Activated CD8-positive, alpha-beta memory T cell treated with anti-CD3 and anti-CD28 coated beads, Interleukin-2, amount 50 U/mL, for 48 hours (primary cell): Measurements from ENCODE around the gene KRTAP5-4.
"Not testable (repeated sequence)": the region's sequence is repeated elsewhere in the genome, so short reads cannot be mapped to it uniquely, and the experiment has no call there.

Experiments used
- DNase-seq: peaks from one replicate; pipeline ENCODE4 v3.0.0-alpha.2; 2020

The KRTAP5-4 gene

GRCh38 chr11:1636291-1636950, 14.5 kb upstream of the KRTAP5-4 start:
- no peak for DNase-seq

GRCh38 chr11:1633864-1634263, 11.9 kb upstream of the KRTAP5-4 start:
- no peak for DNase-seq

GRCh38 chr11:1632053-1632714, 10.2 kb upstream of the KRTAP5-4 start:
- DNase-seq: no peak

- no peak for DNase-seq
Measured at GRCh38 chr11:1631066-1631568, 9.2 kb upstream of the KRTAP5-4 start.

GRCh38 chr11:1630271-1630670, 8.3 kb upstream of the KRTAP5-4 start:
- DNase-seq: no peak

DNA sequence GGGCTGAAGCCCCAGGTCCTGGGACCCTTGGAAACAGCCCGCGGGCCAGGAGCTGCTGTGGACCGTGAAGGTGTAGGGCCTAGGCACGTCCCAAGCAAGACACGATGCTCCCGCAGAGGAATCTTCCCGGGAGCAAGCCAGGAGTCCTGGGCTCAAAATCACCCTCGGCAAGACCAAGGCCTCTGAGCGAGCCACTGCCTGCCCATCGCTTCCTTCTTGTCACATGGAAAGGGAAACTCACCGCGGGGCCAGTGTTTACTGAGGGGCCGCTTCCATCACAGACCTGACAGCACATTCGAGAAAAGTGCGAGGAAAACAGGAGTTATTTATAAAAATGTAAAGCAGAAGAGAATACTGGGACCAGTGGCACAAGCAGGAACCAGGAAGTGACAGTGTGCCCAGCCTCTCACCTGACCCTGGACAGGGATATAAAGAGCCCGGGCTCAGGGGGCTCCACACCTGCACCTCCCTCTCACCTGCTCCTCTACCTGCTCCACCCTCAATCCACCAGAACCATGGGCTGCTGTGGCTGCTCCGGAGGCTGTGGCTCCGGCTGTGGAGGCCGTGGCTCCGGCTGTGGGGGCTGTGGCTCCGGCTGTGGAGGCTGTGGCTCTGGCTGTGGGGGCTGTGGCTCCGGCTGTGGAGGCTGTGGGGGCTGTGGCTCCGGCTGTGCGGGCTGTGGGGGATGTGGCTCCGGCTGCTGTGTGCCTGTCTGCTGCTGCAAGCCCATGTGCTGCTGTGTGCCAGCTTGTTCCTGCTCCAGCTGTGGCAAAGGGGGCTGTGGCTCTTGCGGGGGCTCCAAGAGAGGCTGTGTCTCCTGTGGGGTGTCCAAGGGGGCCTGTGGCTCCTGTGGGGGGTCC, 7.6 kb upstream of the KRTAP5-4 start, which contains the start of gene KRTAP5-5:
KRTAP5-5 (plus strand) TSS at position 450 of the 860 bp plus-strand sequence; CDS start at position 516, 66 bp downstream.
- DNase-seq: no peak

- peak; percentile 90 for DNase-seq
Measured at GRCh38 chr11:1628506-1629325, 6.8 kb upstream of the KRTAP5-4 start.

DNA sequence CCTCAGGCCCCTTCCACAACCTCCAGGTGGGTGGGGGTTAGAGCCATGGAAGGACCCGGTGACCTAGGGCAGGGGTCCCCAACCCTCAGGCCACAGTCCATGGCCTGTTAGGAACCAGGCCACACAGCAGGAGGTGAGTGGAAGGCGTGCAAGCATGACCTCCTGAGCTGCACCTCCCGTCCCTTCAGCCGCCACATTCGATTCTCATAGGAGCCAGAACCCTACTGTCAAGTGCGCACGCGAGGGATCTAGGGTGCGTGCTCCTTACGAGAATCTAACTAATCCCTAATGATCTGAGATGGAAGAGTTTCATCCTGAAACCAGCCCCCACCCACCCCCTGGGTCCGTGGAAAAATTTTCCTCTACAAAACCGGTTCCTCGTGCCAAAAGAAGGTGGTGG, 3.6 kb upstream of the KRTAP5-4 start:
- no peak for DNase-seq

- no peak for DNase-seq
Measured at GRCh38 chr11:1624621-1625020, 2.7 kb upstream of the KRTAP5-4 start.

GRCh38 chr11:1623716-1624115, 1.8 kb upstream of the KRTAP5-4 start:
- DNase-seq: no peak

- no peak for DNase-seq
Measured at GRCh38 chr11:1619449-1619848, 2.5 kb downstream of the KRTAP5-4 start.

DNA sequence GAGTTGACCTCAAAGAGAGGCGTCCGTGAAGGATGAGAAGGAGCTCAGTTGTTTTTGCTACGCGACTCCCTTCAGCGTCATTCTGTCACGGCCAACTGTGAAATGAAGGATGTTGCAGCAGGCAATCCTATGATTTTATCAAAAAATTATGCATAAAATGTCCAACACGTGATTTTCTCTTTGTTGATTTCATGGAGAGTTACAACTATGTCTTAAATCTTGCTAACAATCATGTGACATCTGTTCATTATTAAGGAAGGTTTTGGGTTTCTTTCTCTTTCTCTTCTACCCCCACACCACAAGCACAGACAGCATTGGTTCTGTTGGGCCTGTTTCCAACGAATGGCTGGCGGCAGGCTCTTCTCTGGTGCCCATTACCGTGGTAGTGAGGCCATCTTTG, 3.7 kb downstream of the KRTAP5-4 start:
- no peak for DNase-seq

GRCh38 chr11:1608363-1608762, 13.6 kb downstream of the KRTAP5-4 start, which contains the start of gene KRTAP5-3:
TSS of gene KRTAP5-3 (minus strand) at chr11:1608463. CDS start at chr11:1608385, 78 bp downstream.
- DNase-seq: no peak

- not testable (repeated sequence) for DNase-seq
Measured at GRCh38 chr11:1607901-1608300, 14.0 kb downstream of the KRTAP5-4 start.

DNA sequence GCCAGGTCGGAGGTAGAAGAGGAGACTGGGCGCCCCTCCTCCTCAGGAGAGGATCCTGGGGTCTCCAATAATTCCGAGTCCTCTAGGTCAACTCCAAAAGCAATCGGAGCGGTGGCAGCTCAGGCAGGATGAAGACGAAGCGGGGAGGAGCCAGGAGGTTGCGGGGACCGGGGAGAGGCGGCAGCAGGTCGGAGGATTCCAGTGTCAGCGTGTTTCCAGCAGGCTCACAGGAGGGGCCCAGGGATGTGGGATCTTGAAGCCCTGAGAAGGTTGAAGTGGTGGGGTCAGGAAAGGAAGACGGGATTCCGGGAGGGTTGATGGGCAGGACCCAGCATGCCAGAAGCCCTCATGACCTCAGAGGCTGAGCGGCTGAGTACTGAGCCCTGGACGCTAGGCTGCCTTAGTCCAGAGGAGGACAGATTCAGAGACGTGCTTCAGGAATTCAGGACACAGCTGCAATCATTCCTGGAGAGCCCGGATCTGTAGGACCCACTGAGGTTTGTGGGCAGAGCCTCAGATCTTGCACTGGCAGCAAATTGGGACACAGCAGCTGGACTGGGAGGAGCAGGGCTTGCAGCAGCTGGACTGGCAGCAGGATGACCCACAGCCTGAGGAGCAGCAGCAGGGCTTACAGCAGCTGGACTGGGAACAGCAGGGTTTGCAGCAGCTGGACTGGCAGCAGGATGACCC, 14.6 kb downstream of the KRTAP5-4 start:
- DNase-seq: not testable (repeated sequence)

- DNase-seq: not testable (repeated sequence)
Measured at GRCh38 chr11:1605923-1606322, 16.0 kb downstream of the KRTAP5-4 start.

DNA sequence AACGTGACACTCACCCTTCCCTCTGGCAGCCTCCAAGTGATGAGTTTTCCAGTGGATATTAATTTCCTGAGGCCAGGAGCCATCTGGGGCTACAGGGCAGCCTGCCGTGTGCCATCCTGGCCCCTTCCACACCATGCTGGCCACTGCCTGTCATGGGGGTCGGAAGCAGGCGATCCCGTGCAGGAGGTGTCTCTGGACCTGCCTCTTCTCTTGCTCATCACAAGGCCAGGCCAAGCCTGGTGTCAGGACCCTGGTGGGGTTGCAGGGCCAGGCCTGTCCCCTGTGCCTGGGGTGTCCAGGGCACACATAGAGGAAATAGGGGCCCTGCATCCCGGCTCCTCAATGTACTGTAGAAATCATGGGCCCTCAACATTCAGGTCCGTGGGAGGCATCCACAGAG, 17.2 kb downstream of the KRTAP5-4 start:
- no peak for DNase-seq

DNA sequence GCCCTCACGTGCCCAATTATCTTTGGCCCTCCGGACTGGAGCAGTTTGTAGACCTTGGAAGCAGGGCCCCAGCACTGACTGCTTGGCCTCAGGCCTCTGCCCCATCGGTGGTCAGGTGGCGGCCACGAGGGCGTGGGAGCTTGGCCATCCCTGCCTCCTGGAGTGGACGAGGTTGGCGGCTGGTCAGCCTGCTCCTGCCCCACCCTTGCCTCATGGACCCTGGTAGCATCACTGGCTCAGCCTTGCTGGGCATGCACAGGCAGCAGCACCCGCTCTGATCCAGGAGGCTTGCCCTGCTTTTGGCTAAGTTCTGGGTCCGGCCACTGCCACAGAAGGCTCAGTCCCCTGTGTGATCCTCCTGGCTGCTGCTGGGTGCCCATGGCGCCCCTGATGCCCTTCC, 17.8 kb downstream of the KRTAP5-4 start:
- no peak for DNase-seq

DNA sequence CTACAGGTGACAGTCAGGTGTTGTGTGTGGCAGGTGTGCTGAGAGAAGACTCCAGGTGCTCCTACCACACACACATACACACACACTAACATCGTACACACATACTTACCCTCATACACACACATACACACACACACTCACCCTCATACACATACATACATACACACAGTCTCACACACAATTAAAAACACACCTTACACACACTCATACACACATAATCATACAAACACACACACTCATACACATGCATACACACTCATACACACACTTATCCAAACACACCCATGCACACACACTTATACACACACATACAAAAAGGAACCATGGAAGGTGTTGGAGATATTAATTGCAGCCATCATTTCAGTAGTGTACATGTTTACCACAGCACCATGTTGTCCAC, 18.3 kb downstream of the KRTAP5-4 start:
- no peak for DNase-seq

- DNase-seq: not testable (repeated sequence)
Measured at GRCh38 chr11:1601663-1602062, 20.3 kb downstream of the KRTAP5-4 start.

DNA sequence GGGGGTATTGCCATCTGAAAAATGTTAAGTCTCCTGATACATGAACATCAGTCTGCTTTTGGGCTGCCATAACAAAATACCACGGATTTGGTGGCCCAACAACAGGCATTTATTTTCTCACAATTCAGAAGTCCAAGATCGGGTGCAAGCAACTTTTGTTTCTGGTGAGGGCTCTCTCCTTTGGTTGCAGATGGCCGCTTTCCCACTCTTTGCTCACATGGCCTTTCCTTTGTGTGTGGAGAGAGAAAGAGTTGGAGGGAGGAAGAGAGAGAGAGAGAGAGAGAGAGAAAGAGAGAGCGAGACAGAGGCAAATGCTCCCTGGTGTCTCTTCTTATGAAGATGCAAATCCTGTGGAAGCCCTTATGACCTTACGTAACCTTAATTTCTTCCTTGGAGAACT, 21.3 kb downstream of the KRTAP5-4 start:
- DNase-seq: no peak

DNA sequence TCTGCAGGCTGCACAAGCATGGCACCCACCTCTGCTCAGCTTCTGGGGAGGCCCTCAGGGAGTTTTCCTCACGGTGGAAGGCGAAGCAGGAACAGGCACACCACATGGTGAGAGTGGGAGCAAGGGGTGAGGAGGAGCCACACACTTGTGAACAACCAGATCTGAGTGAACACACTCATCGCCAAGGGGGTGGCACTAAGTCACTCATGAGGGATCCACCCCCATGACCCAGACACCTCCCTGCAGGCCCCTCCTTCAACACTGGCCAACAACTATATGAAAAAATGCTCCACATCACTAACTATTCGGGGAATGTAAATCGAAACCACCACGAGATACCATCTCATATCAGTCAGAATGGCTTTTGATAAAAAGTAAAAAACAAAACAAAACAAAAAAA, 23.1 kb downstream of the KRTAP5-4 start:
- DNase-seq: no peak
